GM20000 (cell line): Measurements from ENCODE around the gene STK32C.

Source experiments
- DNase-seq: peaks from one replicate; pipeline ENCODE4 v3.0.0; 2012; ENCODE audit warnings: low spot score
- CTCF ChIP-seq: IDR thresholded peaks from 2 replicates; pipeline ENCODE4 v1.5.1; 2012; ENCODE audit warnings: mild to moderate bottlenecking, control low read depth; ENCODE audit errors: extremely low read depth, missing control alignments

The STK32C gene

GRCh38 chr10:132346806-132347205, 39.1 kb upstream of the STK32C start:
- no peak for TF ChIP-seq CTCF
- no peak for DNase-seq

GRCh38 chr10:132345345-132345744, 37.6 kb upstream of the STK32C start:
- no peak for DNase-seq
- TF ChIP-seq CTCF, result no peak

DNA sequence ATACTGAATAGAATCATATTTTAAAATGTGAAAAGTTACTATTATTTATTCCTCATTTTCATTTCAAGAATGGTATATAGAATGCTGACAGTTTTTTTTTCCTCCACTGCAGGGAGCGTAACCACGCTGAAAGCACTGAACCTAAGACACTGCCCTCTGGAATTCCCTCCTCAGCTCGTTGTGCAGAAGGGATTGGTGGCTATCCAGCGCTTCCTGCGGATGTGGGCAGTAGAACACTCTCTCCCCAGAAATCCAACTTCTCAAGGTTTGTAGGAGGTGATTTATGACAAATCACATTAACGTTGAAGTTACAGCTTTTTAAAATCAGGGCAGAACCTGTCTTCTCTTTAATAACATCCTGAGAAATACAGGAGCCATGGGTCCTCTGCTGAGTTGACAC, 36.6 kb upstream of the STK32C start:
- no peak for TF ChIP-seq CTCF
- DNase-seq, result no peak

DNA sequence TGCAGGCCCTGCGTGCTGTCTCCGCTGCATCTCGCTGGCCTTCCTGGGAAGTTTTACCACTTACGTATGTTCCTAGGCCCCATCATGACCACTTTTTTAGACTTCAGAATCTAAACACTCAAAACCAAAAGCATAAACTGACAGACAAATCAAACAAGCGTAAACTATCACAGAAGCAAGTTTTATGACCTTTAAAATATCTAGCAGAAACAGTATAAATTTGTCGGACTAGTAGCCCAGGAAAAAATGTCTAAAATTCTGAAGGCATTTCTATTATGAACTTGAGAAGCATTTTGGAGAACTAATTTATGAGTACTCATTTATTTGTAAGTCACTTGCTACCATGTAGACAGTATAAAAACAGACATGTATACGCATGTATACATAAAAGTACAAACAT, 34.8 kb upstream of the STK32C start:
- DNase-seq, result no peak
- TF ChIP-seq CTCF, result no peak

- no peak for TF ChIP-seq CTCF
- no peak for DNase-seq
Measured at GRCh38 chr10:132341781-132342180, 34.0 kb upstream of the STK32C start.

- DNase-seq, result no peak
- no peak for TF ChIP-seq CTCF
Measured at GRCh38 chr10:132341017-132341416, 33.3 kb upstream of the STK32C start.

- no peak for TF ChIP-seq CTCF
- no peak for DNase-seq
Measured at GRCh38 chr10:132339276-132339675, 31.5 kb upstream of the STK32C start.
